Lung microvascular endothelial cell (primary cell): ENCODE results near the gene ZNF782. TPM values are rescaled to one million over a fixed set of nuclear protein-coding genes. Genes with fewer than 3 reads are reported as not detected.
"Not testable (repeated sequence)": the region's sequence is repeated elsewhere in the genome, so short reads cannot be mapped to it uniquely, and the experiment has no call there.

ENCODE experiments used
- DNase-seq, 2 donors: peaks; one replicate each; pipeline versions ENCODE4 v3.0.0 to v3.0.0-alpha.2; 2010; ENCODE audit warnings: low read depth in 2 of 2
- total RNA-seq: library from RNA; depleted of rRNA; stranded (reverse); fragments of >200 nt; gene quantifications from 2 replicates; pipeline ENCODE4 v1.2.1, GENCODE V29; 2014

The ZNF782 gene
- total RNA-seq, 1 donor from 2014 or later: 2.6 TPM

DNA sequence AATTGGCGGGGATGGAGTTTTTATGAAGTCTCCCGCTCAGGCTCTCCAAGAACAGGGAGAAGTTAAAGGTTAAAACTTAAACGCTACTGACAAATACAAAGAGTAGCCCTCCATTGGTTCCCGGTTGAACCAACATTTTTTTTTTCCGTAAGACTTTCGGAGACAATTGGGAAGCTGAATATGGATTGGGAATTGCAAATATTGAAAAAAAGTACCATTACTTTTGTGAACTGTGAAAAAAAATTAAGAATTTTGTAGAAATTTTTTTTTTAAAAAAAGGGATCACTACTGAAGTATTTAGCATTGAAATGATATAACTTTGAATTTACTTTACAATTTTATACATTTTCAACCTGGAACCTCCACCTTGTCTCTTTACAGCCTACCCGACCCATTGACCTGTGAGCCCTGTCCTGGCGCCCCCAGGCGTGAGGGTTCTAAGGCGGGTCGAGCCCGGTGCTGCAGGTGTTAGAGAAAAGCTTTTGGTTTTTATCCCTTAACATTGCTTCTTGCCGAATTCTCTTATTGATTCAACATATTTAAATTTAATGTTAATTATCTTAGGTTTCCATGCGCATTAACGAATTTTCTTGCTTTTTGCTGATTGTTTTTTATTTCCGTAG is 448 bp upstream of the ZNF782 start:
- DNase-seq: no peak

DNA sequence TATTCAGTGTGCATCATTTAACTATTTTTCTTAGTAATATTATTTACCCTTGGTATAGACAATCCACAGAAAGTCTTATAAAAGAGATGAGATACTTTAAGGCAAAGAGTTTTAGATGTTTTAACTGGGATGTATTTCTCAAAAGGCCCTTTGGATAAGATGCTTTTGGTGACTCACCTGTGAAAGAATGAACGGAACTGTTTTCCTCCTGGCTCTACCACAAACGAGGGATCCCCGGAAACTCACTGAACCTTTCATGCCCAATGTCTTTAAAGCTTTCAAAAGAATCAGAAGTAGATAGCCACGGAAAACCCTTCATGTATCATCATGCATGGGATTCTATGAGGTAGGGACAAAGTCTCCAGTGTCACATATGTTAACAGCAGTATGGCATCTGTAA is 1.6 kb downstream of the ZNF782 start:
- DNase-seq: no peak

DNA sequence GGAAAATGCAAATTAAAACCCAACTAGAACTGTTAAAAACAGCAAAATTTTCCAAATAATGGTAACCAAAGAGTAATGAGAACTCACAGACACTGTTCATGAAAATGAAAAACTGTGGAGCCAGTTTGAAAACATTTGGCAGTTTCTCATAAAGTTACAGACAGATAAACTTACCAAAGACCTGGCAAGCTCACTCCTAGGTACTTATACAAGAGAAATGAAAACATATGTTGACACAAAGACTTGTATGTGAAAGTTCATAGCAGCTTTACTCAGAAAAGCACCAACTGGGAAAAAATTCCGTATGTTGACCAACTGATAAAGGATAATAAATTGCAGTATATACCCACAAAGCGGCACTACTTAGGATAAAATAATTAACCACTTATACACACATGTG is 10.3 kb downstream of the ZNF782 start:
- DNase-seq: no peak

DNA sequence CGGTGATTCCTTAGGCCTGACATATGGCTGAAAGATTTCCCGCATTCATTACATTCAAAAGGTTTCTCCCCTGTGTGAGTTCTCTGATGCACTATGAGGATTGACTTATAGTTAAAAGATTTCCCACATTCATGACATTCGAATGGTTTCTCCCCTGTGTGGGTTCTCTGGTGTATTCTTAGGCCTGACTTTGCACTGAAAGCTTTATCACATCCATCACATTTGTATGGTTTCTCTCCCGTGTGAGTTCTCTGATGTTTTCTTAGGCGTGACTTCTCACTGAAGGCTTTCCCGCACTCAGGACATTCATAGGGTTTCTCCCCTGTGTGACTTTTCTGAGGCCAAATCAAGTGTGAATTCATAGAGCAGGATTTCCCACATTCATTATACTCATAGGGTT is 35.8 kb downstream of the ZNF782 start:
- DNase-seq: no peak

DNA sequence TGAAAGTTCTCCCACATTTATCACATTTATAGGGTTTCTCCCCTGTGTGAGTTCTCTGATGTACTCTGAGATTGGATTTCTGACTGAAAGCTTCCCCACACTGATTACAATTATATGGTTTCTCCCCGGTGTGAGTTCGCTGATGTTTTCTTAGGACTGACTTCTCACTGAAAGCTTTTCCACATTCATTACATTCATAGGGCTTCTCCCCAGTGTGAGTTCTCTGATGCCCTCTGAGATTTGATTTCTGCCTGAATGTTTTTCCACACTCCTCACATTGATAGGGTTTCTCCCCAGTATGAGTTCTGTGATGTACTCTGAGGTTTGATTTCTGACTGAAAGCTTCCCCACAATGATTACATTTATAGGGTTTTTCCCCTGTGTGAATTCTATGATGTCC is 36.3 kb downstream of the ZNF782 start:
- no peak for DNase-seq

DNA sequence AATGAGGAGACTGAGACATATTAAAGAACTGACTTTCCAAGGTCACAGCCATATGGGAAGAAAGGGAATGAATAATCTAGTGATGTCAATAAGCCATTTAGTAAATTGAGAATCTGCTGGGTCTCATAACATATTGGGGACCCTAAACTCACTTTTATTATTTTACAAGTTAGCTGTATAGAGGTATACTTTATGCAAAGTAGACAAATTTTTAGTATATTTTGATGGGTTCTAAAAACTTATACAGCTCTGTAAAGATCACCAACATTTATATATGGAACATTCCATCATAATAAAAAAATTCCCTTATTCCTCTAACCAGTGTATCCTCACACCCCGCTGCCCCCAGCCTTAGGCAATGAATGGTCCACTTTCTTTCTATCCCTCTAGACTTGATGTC is 40.7 kb downstream of the ZNF782 start:
- no peak for DNase-seq

DNA sequence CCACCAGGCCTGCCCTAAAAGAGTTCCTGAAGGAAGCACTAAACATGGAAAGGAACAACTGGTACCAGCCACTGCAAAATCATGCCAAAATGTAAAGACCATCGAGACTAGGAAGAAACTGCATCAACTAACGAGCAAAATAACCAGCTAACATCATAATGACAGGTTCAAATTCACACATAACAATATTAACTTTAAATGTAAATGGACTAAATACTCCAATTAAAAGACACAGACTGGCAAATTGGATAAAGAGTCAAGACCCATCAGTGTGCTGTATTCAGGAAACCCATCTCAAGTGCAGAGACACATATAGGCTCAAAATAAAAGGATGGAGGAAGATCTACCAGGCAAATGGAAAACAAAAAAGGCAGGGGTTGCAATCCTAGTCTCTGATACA is 55.4 kb downstream of the ZNF782 start:
- DNase-seq: not testable (repeated sequence)

DNA sequence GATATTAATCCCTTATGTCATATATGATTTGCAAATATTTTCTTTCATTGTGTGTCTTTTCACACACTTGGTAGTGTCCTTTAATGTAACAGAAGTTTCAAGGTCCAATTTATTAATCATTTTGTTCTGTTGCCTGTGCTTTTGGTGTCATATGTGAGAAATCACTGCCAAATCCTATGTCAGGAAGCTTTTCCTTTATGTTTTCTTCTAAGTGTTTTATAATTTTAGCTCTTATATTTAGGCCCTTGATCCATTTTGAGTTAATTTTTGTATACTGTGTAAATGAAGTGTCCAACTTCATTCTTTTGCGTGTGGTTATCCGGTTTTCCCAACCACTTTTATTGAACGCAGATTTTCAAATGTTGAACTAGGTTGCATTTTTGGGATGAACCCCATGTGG is 70.3 kb downstream of the ZNF782 start:
- DNase-seq: no peak

DNA sequence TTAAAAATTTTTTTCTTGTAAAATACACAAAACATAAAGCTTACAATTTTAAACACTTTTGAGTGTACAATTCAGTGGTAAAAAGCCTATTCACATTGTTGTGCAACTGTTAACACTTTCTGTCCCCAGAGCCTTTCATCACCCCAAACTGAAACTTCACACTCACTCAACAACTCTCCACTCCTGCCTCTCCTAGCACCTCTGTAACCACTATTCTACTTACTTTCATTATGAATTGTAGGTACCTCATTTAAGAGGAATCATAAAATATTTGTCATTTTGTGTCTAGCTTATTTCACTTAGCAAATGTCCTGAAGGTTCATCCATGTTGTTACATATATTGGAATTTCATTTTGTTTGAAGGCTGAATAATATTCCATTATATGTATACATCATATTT is 72.1 kb downstream of the ZNF782 start:
- no peak for DNase-seq

DNA sequence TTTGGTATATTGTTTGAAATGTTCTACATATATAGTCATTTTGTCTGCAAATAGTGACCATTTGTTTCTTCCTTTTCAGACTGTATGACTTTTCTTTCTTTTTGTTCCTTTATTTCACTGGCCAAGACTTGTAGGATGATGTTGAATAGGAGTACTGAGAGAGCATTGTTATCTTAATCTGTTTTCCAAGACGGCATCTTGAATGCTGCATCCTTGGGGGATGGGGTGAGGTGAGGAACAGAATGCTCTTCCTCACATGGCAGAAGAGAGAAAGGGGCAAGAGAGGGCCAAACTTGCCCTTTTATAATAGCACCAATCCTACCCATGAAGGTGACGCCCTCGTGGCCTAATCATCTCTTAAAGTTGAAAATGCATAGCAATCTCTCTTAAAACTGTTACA is 72.8 kb downstream of the ZNF782 start:
- no peak for DNase-seq

DNA sequence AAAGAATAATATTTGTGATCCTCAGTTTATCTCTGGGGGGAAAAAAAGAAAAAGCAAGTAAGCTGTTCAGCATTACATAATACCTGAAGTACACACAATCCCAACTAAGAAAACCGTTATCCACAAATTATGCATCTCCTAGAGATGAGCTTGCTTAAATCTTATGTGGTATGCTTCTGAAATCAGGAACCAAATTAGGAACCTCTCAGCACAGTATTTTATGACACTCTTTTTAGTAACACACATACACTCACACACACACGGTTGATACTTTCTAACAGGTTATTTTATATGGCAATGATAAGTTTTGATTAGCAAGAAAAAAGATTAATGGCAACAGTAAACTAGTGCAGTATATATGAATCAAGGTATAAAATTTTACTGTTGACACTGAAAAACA is 75.2 kb downstream of the ZNF782 start:
- DNase-seq: no peak

DNA sequence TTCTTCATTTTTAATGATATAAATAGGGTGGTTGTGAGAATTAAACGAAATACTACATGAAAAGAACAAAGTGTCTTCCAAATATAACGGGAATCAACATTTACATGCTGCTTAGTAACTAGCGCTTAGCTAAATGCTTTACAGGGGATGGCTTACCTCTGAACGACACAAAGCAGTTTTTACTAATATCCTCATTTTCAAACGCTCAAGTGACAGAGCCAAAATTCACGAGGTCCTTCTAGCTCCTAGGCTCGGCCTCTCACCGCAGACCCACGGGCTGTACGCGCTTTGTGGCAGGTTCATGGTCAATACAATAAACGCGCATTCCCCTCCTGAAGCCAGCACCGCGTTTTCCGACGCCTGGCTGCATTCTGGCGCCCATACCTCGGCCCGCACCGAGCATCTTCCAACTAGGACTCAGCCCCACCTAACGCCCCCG is 76.9 kb downstream of the ZNF782 start:
- no peak for DNase-seq

DNA sequence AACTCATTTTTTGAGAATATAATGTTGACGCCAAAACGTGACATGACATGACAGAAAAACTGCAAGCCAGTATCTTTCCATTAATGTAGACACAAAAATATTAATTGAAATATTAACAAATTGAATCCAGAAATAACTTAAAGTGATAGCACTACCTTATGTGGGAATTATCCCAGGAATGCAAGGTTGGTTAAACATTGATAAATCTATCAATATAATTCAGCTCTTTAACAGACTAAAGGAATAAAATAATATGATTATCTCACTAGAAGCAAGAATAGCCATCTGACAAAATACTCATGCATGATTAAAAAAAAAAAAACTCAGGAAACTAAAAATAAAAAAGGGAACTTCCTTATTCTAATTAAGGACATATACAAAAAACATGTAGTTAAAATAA is 83.2 kb downstream of the ZNF782 start:
- no peak for DNase-seq

DNA sequence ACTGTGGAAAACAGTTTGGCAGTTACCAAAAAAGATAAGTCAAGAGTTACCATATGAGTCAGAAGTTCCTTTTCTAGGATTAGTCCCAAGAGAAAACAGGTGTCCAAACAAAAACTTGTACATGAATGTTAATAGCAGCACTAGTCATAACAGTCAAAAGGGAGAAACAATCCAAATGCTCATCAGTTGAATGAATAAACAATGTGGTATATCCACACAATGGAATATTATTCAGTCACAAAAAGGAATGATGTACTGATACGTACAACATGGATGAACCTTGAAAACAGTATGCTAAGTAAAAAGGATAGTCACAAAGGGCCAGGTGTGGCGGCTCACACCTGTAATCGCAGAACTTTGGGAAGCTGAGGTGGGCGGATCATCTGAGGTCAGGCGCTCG is 84.3 kb downstream of the ZNF782 start:
- no peak for DNase-seq

Other genes starting within 250 kb of the ZNF782 start
- 4.8 and 7.5 TPM in 2 replicates for gene CDC14B, start 234.7 kb downstream of the ZNF782 start, total RNA-seq
- 23.5 and 29.0 TPM in 2 replicates for gene PRXL2C, start 199.2 kb downstream of the ZNF782 start, total RNA-seq
- 10.9 and 14.7 TPM in 2 replicates for gene ZNF510, start 76.4 kb downstream of the ZNF782 start, total RNA-seq
- not detected in 2 replicates for gene NUTM2G, start 74.3 kb upstream of the ZNF782 start, total RNA-seq
- 0.20 and 1.1 TPM in 2 replicates for gene CTSV, start 184.6 kb upstream of the ZNF782 start, total RNA-seq